Measurements from ENCODE around the gene RETREG3. TPM values are rescaled to one million over a fixed set of nuclear protein-coding genes. Genes with fewer than 3 reads are reported as not detected.

RETREG3 gene
- total and polyA plus RNA-seq, 10 donors: 20.3 to 87.5 (median 77.1) TPM

- TF ChIP-seq POLR2AphosphoS5 (IDR thresholded peaks at IDR 0.05) (no peak), CTCF (IDR thresholded peaks at IDR 0.05 in 8 of 11, conservative IDR thresholded peaks at IDR 0.05 in 3 of 11) (no peak)
- intact Hi-C loops (cut with DNase I; ENCODE audit: low total_unique reads): no loop called here
- WGBS, 5 donors: 38 to 47% (median 45%) methylated on average over 26 of the region's 26 CpGs
These were observed 73.8 kb downstream of the RETREG3 start for GRCh38 chr17:42535155-42536047.

GRCh38 chr17:42531455-42532354, 77.5 kb downstream of the RETREG3 start:
- intact Hi-C loops (cut with DNase I; ENCODE audit: low total_unique reads): no loop called here
- peak; percentile 92 for DNase-seq
- peak overlapping the region; percentile 63 to 90 (median 82) for H3K27ac ChIP-seq
- no peaks in the 10 kb centered on the region for H3K9me3 ChIP-seq
- H3K27me3 ChIP-seq (replicated peaks in 1 of 7): no peaks in the 10 kb centered on the region
- WGBS, 5 donors: 11 to 18% (median 11%) methylated on average over 30 to 60 of the region's 60 CpGs
- peaks cover 24 to 81% (median 59%) of the 10 kb centered on the region in 6 donors for H3K4me1 ChIP-seq
- no peaks in the 10 kb centered on the region for H3K36me3 ChIP-seq
- H3K4me3 ChIP-seq: peak overlapping the region; percentile 33 to 75 (median 42)
- TF ChIP-seq POLR2A (IDR thresholded peaks at IDR 0.05) (no peak), POLR2AphosphoS5 (IDR thresholded peaks at IDR 0.05) (peak; percentile 49 to 80 (median 72)), CTCF (IDR thresholded peaks at IDR 0.05 in 8 of 11, conservative IDR thresholded peaks at IDR 0.05 in 3 of 11) (peak in 9 of 11 experiments; percentile 44 to 68 (median 60))

More at GRCh38 chr17:42535155-42536047, 73.8 kb downstream of the RETREG3 start:
- Histone ChIP-seq H3K4me3 (peak overlapping the region; percentile 33 to 95 (median 72)), H3K4me1 (peaks cover 20 to 68% (median 52%) of the 10 kb centered on the region in 6 donors), H3K27me3 (replicated peaks in 1 of 7) (no peaks in the 10 kb centered on the region), H3K9me3 (no peaks in the 10 kb centered on the region), H3K27ac (peak overlapping the region; percentile 69 to 98 (median 90)), H3K36me3 (peaks cover 0 to 30% (median 14%) of the 10 kb centered on the region in 6 donors)
- DNase-seq: no peak

- intact Hi-C loops (cut with DNase I; ENCODE audit: low total_unique reads): no loop called here
- H3K9me3 ChIP-seq: no peaks in the 10 kb centered on the region
- no peak for DNase-seq
- 82 to 100% (median 90%) methylated on average over 1 to 2 of the region's 2 CpGs for WGBS, 5 donors
- TF ChIP-seq POLR2AphosphoS5 (IDR thresholded peaks at IDR 0.05) (no peak), CTCF (IDR thresholded peaks at IDR 0.05 in 8 of 11, conservative IDR thresholded peaks at IDR 0.05 in 3 of 11) (no peak), POLR2A (IDR thresholded peaks at IDR 0.05) (no peak)
- no peaks in the 10 kb centered on the region for H3K27me3 ChIP-seq (replicated peaks in 1 of 7)
- H3K27ac ChIP-seq: peak overlapping the region in 6 of 8 donors; percentile 79 to 90 (median 84)
- peaks cover 28 to 85% (median 60%) of the 10 kb centered on the region in 6 donors for H3K4me1 ChIP-seq
- H3K36me3 ChIP-seq: no peaks in the 10 kb centered on the region
- no peak overlapping the region for H3K4me3 ChIP-seq
These were observed 78.2 kb downstream of the RETREG3 start for GRCh38 chr17:42530952-42531454.

Other genes starting within 250 kb of the RETREG3 start
- gene STAT3, start 220.9 kb downstream of the RETREG3 start, total RNA-seq: 100 to 1,000 TPM; 229 to 326 (median 266) TPM
- gene STAT3, start 220.9 kb downstream of the RETREG3 start, polyA plus RNA-seq: 10 to 100 TPM; 18.3 to 49.8 (median 24.1) TPM
- gene CAVIN1, start 186.1 kb downstream of the RETREG3 start, total RNA-seq: 100 to 1,000 TPM; 129 to 224 (median 150) TPM
- gene CAVIN1, start 186.1 kb downstream of the RETREG3 start, polyA plus RNA-seq: 100 to 1,000 TPM in 1 of 3 donors, 10 to 100 TPM in 2; 25.3 to 129 (median 34.7) TPM
- 100 to 1,000 TPM in 5 of 7 donors, 10 to 100 TPM in 2; 87.4 to 140 (median 126) TPM for gene ATP6V0A1, start 150.5 kb downstream of the RETREG3 start, total RNA-seq
- gene ATP6V0A1, start 150.5 kb downstream of the RETREG3 start, polyA plus RNA-seq: 10 to 100 TPM; 23.0 to 74.0 (median 50.7) TPM
- gene NAGLU, start 73.1 kb downstream of the RETREG3 start, total RNA-seq: 10 to 100 TPM; 32.5 to 61.0 (median 48.9) TPM
- gene NAGLU, start 73.1 kb downstream of the RETREG3 start, polyA plus RNA-seq: 10 to 100 TPM; 27.3 to 55.2 (median 49.8) TPM
- gene HSD17B1, start 56.5 kb downstream of the RETREG3 start, total RNA-seq: 1 to 10 TPM in 2 of 7 donors, under 1 TPM in 5; 0.54 to 1.6 (median 0.79) TPM
- gene HSD17B1, start 56.5 kb downstream of the RETREG3 start, polyA plus RNA-seq: 1 to 10 TPM; 2.9 to 5.5 (median 3.5) TPM
- gene COASY, start 47.2 kb downstream of the RETREG3 start, total RNA-seq: 10 to 100 TPM; 32.5 to 68.6 (median 66.5) TPM
- gene COASY, start 47.2 kb downstream of the RETREG3 start, polyA plus RNA-seq: 100 to 1,000 TPM in 1 of 3 donors, 10 to 100 TPM in 2; 50.0 to 104 (median 80.6) TPM
- 10 to 100 TPM; 43.0 to 64.4 (median 55.8) TPM for gene MLX, start 42.3 kb downstream of the RETREG3 start, total RNA-seq
- 10 to 100 TPM; 33.0 to 39.1 (median 33.2) TPM for gene MLX, start 42.3 kb downstream of the RETREG3 start, polyA plus RNA-seq
- gene PSMC3IP, start 31.6 kb downstream of the RETREG3 start, total RNA-seq: 1 to 10 TPM; 1.9 to 5.6 (median 3.4) TPM
- 1 to 10 TPM; 3.6 to 4.3 (median 4.0) TPM for gene PSMC3IP, start 31.6 kb downstream of the RETREG3 start, polyA plus RNA-seq
- 10 to 100 TPM; 20.4 to 33.8 (median 26.3) TPM for gene TUBG1, start 309 bp upstream of the RETREG3 start, total RNA-seq
- 10 to 100 TPM in 2 of 3 donors, 1 to 10 TPM in 1; 9.5 to 19.4 (median 16.9) TPM for gene TUBG1, start 309 bp upstream of the RETREG3 start, polyA plus RNA-seq
- gene TUBG2, start 49.9 kb upstream of the RETREG3 start, total RNA-seq: 10 to 100 TPM; 13.8 to 24.9 (median 16.6) TPM
- gene TUBG2, start 49.9 kb upstream of the RETREG3 start, polyA plus RNA-seq: 10 to 100 TPM in 1 of 3 donors, 1 to 10 TPM in 2; 4.9 to 12.5 (median 8.4) TPM
- gene PLEKHH3, start 67.6 kb upstream of the RETREG3 start, total RNA-seq: 10 to 100 TPM; 10.8 to 19.5 (median 14.6) TPM
- 10 to 100 TPM in 2 of 3 donors, 1 to 10 TPM in 1; 9.4 to 16.0 (median 13.1) TPM for gene PLEKHH3, start 67.6 kb upstream of the RETREG3 start, polyA plus RNA-seq
- gene CCR10, start 72.5 kb upstream of the RETREG3 start, total RNA-seq: 1 to 10 TPM in 5 of 7 donors, under 1 TPM in 2; 0.51 to 4.7 (median 2.0) TPM
- gene CCR10, start 72.5 kb upstream of the RETREG3 start, polyA plus RNA-seq: 1 to 10 TPM in 1 of 3 donors, under 1 TPM in 2; 0.71 to 1.1 (median 0.76) TPM
- 10 to 100 TPM in 3 of 7 donors, 1 to 10 TPM in 4; 3.9 to 11.2 (median 7.5) TPM for gene CNTNAP1, start 73.2 kb upstream of the RETREG3 start, total RNA-seq
- 1 to 10 TPM; 1.1 to 3.1 (median 1.6) TPM for gene CNTNAP1, start 73.2 kb upstream of the RETREG3 start, polyA plus RNA-seq
- 100 to 1,000 TPM in 1 of 7 donors, 10 to 100 TPM in 6; 62.3 to 104 (median 75.5) TPM for gene EZH1, start 135.7 kb upstream of the RETREG3 start, total RNA-seq
- gene EZH1, start 135.7 kb upstream of the RETREG3 start, polyA plus RNA-seq: 10 to 100 TPM; 24.1 to 27.9 (median 27.1) TPM
- 10 to 100 TPM in 6 of 7 donors, 1 to 10 TPM in 1; 9.7 to 34.3 (median 27.0) TPM for gene RAMP2, start 151.9 kb upstream of the RETREG3 start, total RNA-seq
- gene RAMP2, start 151.9 kb upstream of the RETREG3 start, polyA plus RNA-seq: 10 to 100 TPM; 21.5 to 51.7 (median 36.0) TPM
- gene VPS25, start 164.1 kb upstream of the RETREG3 start, total RNA-seq: 10 to 100 TPM; 29.6 to 41.1 (median 34.5) TPM
- 10 to 100 TPM; 31.0 to 47.7 (median 41.4) TPM for gene VPS25, start 164.1 kb upstream of the RETREG3 start, polyA plus RNA-seq
- gene WNK4, start 171.2 kb upstream of the RETREG3 start, total RNA-seq: under 1 TPM in 3 of 7 donors, not detected in 4; 0.10 to 0.52 (median 0.41) TPM
- under 1 TPM in 2 of 3 donors, not detected in 1; 0.04 to 0.06 TPM for gene WNK4, start 171.2 kb upstream of the RETREG3 start, polyA plus RNA-seq
- gene COA3, start 189.3 kb upstream of the RETREG3 start, total RNA-seq: 10 to 100 TPM; 30.0 to 62.0 (median 39.0) TPM
- gene COA3, start 189.3 kb upstream of the RETREG3 start, polyA plus RNA-seq: 100 to 1,000 TPM in 1 of 3 donors, 10 to 100 TPM in 2; 65.6 to 126 (median 97.1) TPM
- not detected for gene CNTD1, start 189.5 kb upstream of the RETREG3 start, total RNA-seq
- under 1 TPM; 0.17 to 0.26 (median 0.24) TPM for gene CNTD1, start 189.5 kb upstream of the RETREG3 start, polyA plus RNA-seq
- 100 to 1,000 TPM in 2 of 7 donors, 10 to 100 TPM in 5; 76.4 to 113 (median 95.6) TPM for gene BECN1, start 214.9 kb upstream of the RETREG3 start, total RNA-seq
- 10 to 100 TPM; 43.0 to 57.8 (median 50.2) TPM for gene BECN1, start 214.9 kb upstream of the RETREG3 start, polyA plus RNA-seq
- 10 to 100 TPM; 66.9 to 96.4 (median 77.4) TPM for gene PSME3, start 224.0 kb upstream of the RETREG3 start, total RNA-seq
- 10 to 100 TPM; 19.1 to 46.0 (median 29.6) TPM for gene PSME3, start 224.0 kb upstream of the RETREG3 start, polyA plus RNA-seq
- 1 to 10 TPM; 2.3 to 3.6 (median 2.7) TPM for gene AOC2, start 235.2 kb upstream of the RETREG3 start, total RNA-seq
- gene AOC2, start 235.2 kb upstream of the RETREG3 start, polyA plus RNA-seq: under 1 TPM; 0.59 to 0.90 (median 0.63) TPM
- 10 to 100 TPM; 14.0 to 32.5 (median 23.5) TPM for gene AOC3, start 241.8 kb upstream of the RETREG3 start, total RNA-seq
- gene AOC3, start 241.8 kb upstream of the RETREG3 start, polyA plus RNA-seq: 10 to 100 TPM in 2 of 3 donors, 1 to 10 TPM in 1; 7.1 to 14.6 (median 12.3) TPM